Adipose tissue (tissue), 3 donors: ENCODE data around the gene B4GALT3. TPM values are rescaled to one million over a fixed set of nuclear protein-coding genes. Genes with fewer than 3 reads are reported as not detected.

Experiments used
- H3K27ac ChIP-seq: one replicate; pipeline ENCODE4 v1.5.1; 2013; ENCODE audit warnings: low read depth, low read length
- WGBS, 3 donors: extraction: QIAGEN DNeasy Blood & Tissue Kit; methylation state at CpG; one replicate each; pipeline ENCODE4 v1.1.7; 2013; 5-methylcytosine and 5-hydroxymethylcytosine counted together
- polyA plus RNA-seq, 3 donors: library from polyadenylated mRNA; stranded (reverse); fragments of 200-250 nt; gene quantifications; one replicate each; pipeline ENCODE4 v1.2.3, GENCODE V29; 2013
- donor health status: healthy with polysubstance abuse.
- donor health status: Bipolar disorder and iron deficiency.
- donor health status: healthy.

The B4GALT3 gene
- polyA plus RNA-seq, 3 donors = 23.7 to 36.1 (median 26.4) TPM

GRCh38 chr1:161153176-161153575 is 24.1 kb downstream of the B4GALT3 start:
- WGBS, 3 donors = 19 to 24% (median 20%) methylated on average over 9 of the region's 9 CpGs
- no peak overlapping the region for H3K27ac ChIP-seq

- 78 to 84% (median 78%) methylated on average over 3 of the region's 3 CpGs for WGBS, 3 donors
- no peak overlapping the region for H3K27ac ChIP-seq
Measured at GRCh38 chr1:161145832-161146231, 31.5 kb downstream of the B4GALT3 start.

- WGBS, 3 donors = 94 to 96% (median 95%) methylated on average over 29 of the region's 29 CpGs
Measured at GRCh38 chr1:161140755-161141400, 36.4 kb downstream of the B4GALT3 start.

GRCh38 chr1:161139766-161140165 is 37.5 kb downstream of the B4GALT3 start:
- 14 to 39% (median 30%) methylated on average over 1 of the region's 1 CpG for WGBS, 3 donors
- H3K27ac ChIP-seq = no peak overlapping the region

More at GRCh38 chr1:161140755-161141400, 36.4 kb downstream of the B4GALT3 start:
- H3K27ac ChIP-seq = no peak overlapping the region

- no peak overlapping the region for H3K27ac ChIP-seq
Measured at GRCh38 chr1:161138431-161138830, 38.9 kb downstream of the B4GALT3 start.

GRCh38 chr1:161137881-161138280 is 39.4 kb downstream of the B4GALT3 start:
- H3K27ac ChIP-seq = no peak overlapping the region
- 64 to 84% (median 67%) methylated on average over 3 of the region's 3 CpGs for WGBS, 3 donors

More at GRCh38 chr1:161138431-161138830, 38.9 kb downstream of the B4GALT3 start:
- 71 to 82% (median 77%) methylated on average over 1 of the region's 1 CpG for WGBS, 3 donors

- H3K27ac ChIP-seq = peak overlapping the region; percentile 90
- WGBS, 3 donors = 2 to 7% (median 5%) methylated on average over 11 of the region's 11 CpGs
Measured at GRCh38 chr1:161133220-161133740, 44.0 kb downstream of the B4GALT3 start.

- H3K27ac ChIP-seq = peak within 1 kb of the TSS; percentile 90
- 0 to 1% (median 0%) methylated on average over 63 to 68 of the region's 68 CpGs for WGBS, 3 donors
Measured at GRCh38 chr1:161132410-161133219, 44.7 kb downstream of the B4GALT3 start, which contains the start of gene DEDD. Gene DEDD (minus strand): TSS chr1:161132667. CDS start chr1:161124462, 8,205 bp downstream.

GRCh38 chr1:161131523-161132409 is 45.5 kb downstream of the B4GALT3 start:
- WGBS, 3 donors = 3 to 5% (median 5%) methylated on average over 22 of the region's 22 CpGs
- H3K27ac ChIP-seq = peak overlapping the region; percentile 90

GRCh38 chr1:161130266-161130665 is 47.0 kb downstream of the B4GALT3 start:
- WGBS, 3 donors = 33 to 52% (median 42%) methylated on average over 1 of the region's 1 CpG
- H3K27ac ChIP-seq = no peak overlapping the region

- no peak overlapping the region for H3K27ac ChIP-seq
- WGBS, 3 donors = 82 to 98% (median 89%) methylated on average over 4 of the region's 4 CpGs
Measured at GRCh38 chr1:161128591-161129420, 48.5 kb downstream of the B4GALT3 start.

GRCh38 chr1:161127649-161128048 is 49.7 kb downstream of the B4GALT3 start:
- H3K27ac ChIP-seq = no peak overlapping the region
- WGBS, 3 donors = 67 to 92% (median 74%) methylated on average over 2 of the region's 2 CpGs

GRCh38 chr1:161122967-161123366 is 54.3 kb downstream of the B4GALT3 start:
- 83 to 87% (median 85%) methylated on average over 6 of the region's 6 CpGs for WGBS, 3 donors
- no peak overlapping the region for H3K27ac ChIP-seq

GRCh38 chr1:161121834-161122233 is 55.5 kb downstream of the B4GALT3 start:
- no peak overlapping the region for H3K27ac ChIP-seq

More at GRCh38 chr1:161121834-161122233, 55.5 kb downstream of the B4GALT3 start:
- 54 to 86% (median 69%) methylated on average over 4 of the region's 4 CpGs for WGBS, 3 donors
